DMS153 treated with DMSO at 0.1 percent for 48 hours (cell line): Measurements from ENCODE around the gene TTC31.

Source experiments
- DNase-seq: peaks from one replicate; lab custom pipeline; 2025; ENCODE audit not compliant: unreplicated experiment; lab: John Stamatoyannopoulos, UW

TTC31 gene

DNA sequence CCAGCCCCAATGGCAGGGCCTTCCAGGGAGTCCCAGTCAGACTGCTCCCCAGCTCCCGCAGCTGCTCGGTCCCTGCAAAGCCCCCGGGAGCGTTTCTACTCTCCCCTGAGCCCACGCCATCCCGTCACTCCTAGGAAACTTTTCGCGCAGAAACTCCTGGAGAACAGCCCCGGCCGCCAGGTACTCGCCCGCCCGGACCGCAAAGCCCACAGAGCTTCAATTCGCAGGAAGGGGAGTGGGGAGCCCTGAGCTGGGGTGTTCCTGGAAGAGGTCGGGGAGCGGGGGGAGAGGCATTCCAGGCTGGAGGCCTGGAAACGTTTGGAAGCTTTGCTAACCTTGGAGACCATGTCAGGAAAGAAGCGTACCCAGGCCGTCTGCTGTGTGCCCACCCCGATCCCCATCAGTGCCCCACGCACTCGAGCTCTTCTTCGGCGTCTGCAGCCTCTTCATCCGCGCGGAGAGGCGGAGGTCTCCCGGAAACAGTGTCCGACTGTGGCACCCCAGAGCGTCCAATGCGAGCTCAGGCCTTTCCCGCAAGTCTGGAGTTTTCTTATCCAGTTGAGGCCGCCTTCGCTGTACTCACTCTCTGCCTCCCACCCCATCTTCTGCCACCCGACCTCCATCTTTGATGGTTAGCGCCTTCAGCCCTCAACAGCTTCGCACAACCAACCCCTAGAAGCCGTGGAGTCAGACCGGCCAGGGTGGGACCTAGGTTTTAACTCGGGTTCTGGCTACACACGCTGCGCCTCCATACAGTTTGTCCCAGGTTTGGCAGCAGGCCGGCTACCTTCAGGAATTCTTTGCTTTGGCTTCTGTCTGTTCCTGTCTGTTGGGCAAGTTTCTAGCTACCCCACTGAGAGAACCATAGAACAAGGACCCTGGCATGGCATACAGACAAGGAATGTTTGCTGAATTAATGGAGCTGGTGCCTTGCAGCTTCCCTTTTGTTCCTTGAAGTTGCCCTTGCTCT lies 20.9 kb downstream of the TTC31 start:
- no peak for DNase-seq

DNA sequence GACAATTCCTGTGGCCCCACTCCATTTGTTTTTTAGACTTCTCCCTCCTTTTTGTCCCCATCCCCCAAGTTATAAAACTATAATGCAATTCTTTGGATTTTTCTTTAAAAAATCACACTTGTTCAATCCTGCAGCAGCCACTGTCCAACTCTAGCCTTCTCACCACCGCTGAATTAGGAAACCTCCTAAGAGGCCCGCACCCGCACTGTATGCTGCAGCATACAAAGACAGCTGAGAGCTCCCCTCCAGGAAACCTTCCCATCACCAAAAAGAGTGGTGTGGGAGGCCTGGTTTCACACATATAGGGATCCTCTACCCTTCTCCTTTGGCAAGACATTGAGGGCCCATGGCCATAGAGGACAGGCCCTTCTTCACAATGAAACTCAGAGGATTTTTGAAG lies 21.7 kb downstream of the TTC31 start:
- no peak for DNase-seq

DNA sequence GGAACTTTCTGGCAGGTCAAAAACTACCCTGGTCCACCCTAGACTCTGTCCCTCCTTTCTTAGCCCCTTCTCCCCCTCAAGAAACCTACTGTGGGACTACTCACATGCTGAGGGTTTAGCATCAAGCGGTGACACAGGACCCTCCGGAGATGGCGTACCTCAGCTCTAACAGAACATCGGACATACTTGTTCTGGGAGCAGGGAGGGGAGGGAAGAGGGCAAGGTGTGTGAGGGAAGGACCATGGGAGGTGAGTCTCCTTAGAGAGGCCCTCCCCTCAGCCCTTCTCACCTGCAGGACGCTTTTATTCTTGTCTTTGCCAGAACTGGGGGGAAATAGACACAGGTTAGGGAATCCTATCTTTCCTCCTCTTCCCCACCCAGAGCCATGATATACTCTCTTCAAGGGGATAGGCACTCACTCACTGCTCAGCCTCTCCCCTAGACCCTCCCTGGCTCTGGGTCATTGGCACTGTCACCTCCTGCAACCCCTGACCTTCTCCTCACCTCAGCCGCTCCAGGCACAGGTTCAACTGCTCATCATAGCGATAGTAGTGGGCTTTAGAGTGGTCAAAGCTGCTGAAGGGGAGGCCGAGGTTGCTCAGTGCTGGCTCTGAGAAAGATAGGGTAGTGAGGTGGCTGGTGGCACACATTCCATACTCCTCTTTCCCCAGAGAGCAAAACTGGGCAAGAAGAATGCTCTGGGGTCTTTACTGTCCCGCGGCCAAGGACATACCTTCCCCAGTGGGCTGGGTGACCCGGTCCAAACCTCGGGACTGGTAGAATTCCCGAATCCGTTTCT lies 22.8 kb downstream of the TTC31 start:
- DNase-seq, result no peak

DNA sequence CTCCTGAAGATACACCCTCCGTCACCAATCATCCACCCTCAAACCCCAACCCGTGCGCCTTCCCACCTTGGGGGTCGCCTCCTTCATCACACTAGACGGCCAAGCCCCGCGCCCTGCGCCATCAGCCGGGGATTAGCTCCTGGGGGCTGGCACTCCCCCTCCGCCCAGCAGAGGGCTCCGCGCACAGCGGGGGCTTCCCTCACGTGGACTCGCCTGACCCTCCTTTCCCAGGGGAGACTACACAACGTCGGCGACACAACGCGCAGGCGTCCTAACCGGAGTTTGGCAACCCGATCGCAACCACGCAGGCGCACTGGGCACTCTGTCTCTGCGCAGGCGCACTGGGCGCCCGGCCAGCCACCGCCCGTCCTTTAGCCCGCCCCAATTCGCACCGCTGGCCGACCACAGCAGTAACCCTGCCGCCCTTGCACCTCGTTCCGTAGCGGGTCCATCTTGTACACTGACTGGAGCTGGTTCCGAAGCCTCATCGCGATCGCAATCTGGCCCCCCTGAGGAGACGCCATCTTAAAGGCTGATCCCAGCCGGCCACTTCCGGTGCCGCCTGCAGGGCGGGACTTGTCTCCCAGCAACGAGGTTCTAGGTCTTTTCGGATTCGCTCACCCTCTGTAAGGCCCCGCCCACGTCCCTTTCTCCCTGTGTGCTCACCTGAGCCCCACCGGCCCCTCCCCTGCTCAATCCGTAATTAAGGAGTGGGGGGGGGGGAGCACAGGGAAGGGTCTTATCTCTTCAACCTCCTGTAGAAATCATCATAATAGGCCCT lies 24.5 kb downstream of the TTC31 start, which contains the start of gene PCGF1:
Gene PCGF1, minus strand, starts transcription at position 551 of the 781 bp plus-strand sequence. Its CDS starts 27 bp downstream, at position 524.
- DNase-seq, result peak; percentile 94

DNA sequence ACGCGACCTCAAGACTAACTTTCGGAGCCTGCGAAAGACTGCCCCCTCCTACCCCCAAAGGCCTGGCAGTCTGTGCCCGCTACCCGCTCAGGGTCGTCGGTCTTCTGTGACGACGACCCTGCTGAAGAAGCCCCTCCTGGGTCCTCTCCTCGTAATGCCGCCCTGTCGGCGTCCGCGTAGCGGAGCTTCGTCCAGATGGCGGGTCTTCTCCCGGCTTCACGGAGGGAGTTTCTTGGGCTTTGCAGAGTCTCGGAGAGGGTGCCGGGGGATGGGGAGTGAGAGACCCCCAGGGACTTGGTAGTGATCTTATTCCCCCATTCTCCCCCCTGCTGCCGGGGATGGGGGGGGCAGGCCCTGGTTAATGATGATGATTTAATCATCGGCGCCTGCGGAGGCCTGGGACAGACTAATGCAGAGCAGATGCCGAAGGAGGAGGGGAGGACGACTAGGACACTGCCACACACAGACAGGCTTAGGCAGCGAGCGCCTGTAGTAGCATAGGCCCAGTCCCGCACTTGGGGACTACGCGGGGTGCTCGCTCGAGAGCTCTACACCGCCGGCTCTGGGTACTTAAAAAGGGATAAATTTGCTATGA lies 25.1 kb downstream of the TTC31 start:
- no peak for DNase-seq

DNA sequence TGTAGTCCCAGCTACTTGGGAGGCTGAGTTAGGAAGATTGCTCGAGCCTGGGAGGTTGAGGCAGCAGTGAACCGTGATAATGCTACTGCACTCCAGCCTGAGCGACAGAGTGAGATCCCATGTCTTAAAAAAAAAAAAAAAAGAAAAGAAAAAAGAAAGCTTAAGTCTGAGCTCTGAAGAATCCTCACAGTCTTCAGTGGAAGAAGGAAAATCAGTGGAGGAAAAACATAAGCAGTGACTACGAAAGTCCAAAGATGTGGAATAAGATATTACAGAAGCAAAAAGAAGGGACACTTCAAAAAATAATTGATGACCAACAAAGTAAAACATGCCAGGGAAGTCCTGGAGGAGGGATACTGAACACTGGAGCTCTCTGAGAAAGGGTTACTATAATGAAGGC lies 27.4 kb downstream of the TTC31 start:
- DNase-seq, result no peak

DNA sequence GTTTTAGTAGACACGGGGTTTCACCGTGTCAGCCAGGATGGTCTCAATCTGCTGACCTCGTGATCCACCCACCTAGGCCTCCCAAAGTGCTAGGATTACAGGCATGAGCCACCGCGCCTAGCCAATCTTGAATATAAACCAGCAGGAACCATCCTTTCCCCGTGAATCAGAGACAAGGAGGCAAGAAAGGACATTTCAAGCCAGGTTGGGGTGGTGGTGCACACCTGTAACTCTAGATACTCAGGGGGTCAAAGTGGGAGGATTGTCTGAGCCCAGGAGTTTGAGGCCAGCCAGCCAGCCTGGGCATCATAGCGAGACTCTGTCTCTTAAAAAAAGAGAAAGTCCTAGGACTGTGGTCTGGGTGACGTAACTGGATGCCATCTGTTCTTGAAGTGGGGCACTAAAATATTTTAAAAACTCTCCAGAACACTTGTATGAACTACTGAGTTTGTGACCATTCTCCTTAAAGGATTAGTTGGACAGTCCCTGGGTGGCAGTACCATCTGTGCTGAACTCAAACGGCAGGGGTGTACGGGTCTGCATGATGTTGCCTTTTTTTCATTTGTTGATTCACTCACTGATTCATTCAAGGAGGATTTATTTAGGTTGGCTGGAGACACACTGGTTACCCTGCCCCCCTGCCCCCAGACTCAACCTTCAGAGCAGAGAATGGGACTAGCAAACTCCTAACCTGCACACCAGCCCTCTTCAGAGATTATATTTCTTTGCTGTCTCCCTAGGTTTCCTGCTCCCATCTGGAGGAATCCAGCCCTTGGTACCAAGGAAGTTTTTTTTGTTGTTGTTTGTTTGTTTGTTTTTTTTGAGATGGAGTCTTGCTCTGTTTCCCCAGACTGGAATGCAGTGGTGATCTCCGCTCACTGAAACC lies 28.5 kb downstream of the TTC31 start:
- no peak for DNase-seq

DNA sequence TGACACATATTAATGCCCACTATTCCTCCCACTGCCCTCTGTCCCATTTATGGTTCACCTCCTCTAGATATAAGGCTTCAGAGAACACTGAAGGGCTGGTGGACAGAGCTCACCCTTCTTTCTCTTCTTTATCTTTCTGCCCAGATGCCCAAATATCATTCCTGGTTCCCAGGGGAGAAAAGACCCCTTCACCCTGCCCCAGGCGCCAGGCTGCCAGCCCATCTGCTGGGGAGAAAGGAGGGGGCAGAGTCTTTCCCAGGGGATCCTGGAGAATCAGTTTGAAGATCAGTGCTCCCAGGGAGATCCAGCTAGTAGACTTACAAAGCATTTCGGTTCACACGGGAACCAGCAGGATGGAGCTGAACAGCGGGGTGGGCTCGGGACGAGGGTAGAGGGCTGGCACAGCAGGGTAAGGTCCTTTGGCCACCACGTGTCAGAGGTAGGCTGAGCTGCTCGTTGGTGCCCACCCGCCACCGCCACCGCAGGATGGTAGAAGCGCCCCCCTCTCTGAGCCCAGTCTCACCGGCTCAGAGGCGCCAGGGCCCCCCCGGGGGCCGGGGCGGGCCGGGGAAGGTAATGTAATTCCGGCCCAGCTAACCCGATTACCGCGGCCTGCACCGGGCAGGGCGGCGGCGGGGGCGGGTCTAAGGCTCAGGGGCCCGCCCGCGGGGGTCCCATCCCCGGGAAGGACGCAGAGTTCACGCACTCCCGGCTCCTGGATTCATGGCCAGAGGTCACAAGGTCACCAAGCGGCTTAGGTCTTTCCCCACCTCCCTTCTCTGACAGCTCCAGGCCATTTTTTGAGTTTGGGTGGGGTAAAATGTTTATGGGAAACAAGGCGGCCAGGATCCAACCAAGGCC lies 30.1 kb downstream of the TTC31 start:
- no peak for DNase-seq

DNA sequence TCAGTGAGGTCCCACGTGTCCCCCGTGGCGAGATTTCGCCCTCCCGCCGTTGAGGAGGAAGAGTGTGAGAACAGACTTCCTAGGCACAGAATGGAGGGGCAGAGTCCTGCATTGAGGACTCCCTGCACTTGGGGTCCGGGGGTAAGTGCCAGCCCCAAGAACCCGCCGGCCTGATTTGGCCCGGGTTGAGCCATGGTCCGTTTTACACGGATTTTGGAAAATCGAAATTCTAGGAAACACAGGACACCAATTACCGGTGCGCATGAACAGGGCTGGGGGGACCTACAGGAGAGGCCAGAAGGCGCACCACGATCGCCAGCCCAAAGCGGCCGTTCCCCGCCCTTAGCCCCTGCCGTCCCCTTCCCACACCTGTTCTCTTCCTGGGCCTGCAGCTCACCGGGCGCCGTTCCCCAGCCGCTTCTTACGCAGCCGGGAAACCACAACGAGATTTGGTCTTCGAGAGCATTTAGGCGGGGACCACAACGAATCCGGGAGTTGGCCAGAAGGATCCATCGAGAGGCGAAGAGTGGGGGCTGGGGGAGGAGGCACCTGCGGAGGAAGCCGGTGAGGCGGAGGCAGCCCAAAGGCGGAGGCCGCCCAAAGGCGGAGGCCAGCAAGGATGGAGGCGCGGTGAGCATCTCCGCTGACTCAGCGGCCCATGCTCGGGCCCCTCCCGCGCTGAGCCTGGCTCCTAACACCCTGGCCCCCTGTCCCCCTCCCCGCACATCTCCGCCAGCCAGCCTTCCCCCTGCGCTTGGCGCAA lies 30.9 kb downstream of the TTC31 start:
- DNase-seq, result no peak

DNA sequence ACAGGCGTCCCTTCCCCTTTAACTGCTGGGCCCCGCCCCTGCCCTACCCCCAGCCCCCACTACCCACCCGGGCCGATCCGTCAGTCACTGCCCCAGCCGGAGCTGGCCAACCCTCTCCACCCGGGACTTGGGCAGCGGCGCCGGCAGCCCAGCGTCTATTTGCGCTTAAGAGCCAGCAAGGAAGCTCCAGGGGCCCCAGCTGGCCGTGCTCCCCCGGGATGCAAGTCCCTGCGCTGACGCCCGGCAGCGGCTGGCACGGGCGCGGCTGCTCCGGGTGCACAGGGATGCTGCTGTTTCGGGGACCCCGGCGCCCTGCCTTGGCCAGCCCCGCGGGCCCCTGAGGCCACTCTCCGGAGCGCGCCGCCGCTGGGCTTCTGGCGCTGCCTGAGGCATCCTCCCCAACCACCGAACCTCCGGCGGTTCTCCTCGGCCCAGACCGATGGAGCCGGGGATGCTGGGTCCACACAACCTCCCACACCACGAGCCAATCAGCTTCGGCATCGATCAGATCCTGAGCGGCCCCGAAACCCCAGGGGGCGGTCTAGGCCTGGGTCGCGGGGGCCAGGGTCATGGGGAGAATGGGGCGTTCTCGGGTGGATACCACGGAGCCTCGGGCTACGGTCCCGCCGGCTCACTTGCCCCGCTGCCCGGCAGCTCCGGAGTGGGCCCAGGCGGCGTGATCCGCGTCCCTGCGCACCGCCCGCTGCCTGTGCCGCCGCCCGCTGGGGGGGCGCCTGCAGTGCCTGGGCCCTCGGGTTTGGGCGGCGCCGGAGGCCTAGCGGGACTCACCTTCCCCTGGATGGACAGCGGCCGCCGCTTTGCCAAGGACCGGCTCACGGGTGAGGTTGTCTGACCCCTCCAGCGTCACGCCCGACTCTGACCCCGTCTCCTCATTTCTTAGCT lies 31.7 kb downstream of the TTC31 start, which contains the start of gene TLX2:
Gene TLX2, plus strand, starts transcription at position 83 of the 903 bp plus-strand sequence. Its CDS starts 357 bp downstream, at position 440.
- no peak for DNase-seq

DNA sequence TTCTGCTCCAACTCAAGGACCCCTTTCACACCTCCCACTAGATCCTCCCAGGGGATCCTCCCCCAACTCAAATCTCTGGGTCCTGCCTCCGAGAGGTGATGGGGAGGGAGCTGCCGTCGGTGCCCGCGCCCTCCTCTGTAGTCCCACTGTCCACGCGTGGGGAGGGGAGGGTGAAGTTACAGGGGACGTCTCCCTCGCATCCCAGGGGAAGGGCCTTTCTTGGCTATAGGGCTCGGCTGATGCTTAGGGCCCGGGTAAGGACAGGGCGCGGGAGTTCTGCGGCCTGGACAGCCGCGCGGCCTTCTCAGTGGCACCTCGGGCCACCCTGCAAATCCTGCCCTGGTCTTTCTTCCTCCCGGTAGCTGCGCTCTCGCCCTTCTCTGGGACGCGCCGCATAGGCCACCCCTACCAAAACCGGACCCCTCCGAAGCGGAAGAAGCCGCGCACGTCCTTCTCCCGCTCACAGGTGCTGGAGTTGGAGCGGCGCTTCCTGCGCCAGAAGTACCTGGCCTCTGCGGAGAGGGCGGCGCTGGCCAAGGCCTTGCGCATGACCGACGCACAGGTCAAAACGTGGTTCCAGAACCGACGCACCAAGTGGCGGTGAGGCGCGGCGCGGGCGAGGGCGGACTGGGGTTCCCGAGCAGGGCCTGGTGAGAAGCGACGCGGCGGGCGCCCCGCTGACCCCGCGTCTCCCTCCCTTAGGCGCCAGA lies 32.5 kb downstream of the TTC31 start:
- DNase-seq, result no peak

DNA sequence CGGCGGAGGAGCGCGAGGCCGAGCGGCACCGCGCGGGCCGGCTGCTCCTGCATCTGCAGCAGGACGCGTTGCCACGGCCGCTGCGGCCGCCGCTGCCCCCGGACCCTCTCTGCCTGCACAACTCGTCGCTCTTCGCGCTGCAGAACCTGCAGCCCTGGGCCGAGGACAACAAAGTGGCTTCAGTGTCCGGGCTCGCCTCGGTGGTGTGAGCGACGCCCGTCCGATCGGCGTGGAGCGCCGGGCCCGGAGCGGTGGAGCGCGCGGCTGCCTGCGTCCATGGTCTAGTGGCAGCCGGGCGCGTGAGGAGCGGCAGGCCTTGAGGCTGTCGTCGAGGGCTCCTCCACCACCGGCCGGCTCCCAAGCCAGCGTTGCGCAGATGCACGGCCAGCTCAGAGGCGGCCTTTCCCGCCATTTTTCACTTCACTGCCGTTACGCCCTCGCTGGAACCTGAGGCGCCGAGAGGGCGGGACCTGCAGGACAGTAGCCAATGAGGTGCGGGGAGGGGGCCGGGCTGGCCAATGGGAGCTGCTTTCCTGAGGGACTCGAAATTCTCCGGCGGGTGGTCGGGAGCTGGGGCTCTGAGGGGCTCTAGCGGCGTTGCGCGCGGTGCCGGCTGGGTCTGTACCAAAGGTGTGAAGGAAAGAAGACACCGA lies 33.2 kb downstream of the TTC31 start:
- no peak for DNase-seq

DNA sequence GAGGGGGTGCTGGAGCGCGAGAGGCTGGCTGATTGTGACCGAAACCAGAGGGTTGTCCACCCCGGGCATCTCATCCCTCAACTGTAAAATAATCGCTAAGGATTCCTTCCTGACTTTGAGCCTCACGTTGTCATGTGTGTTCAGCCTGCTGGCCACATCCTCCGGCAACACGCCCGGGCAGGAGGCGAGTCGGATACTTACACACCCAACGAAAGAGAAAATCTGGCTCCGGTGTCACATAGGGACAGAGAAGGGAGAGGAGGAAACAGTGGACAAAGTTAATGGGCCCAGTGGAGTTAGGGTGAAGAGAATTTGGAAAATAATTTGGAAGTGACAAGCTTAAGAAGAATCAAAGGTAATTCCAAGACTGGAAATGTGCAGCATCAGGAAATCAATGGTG lies 33.8 kb downstream of the TTC31 start:
- no peak for DNase-seq

DNA sequence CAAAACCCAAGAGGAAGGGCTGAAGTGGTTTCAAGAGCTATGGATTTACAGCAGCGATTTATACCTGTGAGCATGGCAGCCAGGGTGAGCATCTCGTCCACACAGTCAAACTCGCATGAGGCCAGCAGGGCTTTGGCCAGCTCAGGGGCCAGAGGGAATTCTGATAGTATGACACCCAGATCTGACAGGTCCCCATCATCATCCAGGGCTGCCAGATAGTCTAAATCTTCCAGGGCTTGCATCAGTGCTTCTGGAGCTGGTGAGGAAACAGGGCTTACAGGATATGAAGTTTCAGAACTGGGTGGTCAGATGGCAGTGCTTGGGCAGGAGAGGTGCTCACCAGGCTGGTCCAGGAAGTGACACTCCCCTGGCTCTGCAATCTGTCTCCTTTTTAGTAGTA lies 39.6 kb downstream of the TTC31 start:
- DNase-seq, result no peak

DNA sequence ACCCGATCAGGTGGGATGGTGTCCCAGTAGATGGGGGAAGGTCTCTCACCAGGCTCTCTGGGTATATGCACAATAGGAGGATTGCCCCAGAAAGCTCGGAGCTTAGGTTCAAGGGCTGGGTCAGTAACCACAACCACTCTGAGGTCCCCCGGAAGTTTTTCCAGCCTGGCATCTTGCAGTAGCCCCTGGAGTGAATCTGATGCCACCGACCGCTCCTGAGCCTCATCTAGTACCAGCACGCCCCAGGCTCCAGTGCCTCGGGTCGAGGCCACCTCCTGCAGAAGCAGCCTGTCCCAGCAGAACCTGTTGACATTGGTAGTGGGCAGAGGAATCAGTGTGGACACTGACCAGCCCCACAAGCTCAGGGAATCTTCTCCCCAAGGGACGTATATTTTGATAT lies 41.1 kb downstream of the TTC31 start:
- DNase-seq, result no peak
